Stomach (tissue), 4 donors: ENCODE data around the gene FAM89B.

Experiments used
- CTCF ChIP-seq, 7 experiments: fragments of 450-650 bp in 4 of 7; fragments of 200-600 bp in 3 of 7; sonication (generic) in 3 of 7; IDR thresholded peaks; one replicate each; pipeline ENCODE4 v1.5.1; 2016 to 2019; ENCODE audit warnings: antibody characterized with exemption in 7 of 7, control low read depth in 2 of 7, mild to moderate bottlenecking in 1 of 7
- EP300 ChIP-seq: sonication (generic); formaldehyde crosslinking; IDR thresholded peaks from one replicate; pipeline ENCODE4 v1.6.1; 2017; ENCODE audit warnings: antibody characterized with exemption
- POLR2A ChIP-seq, 4 donors: fragments of 450-650 bp; IDR thresholded peaks; one replicate each; pipeline ENCODE4 v1.6.1; 2016; ENCODE audit warnings: antibody characterized with exemption in 4 of 4, control low read depth in 2 of 4, mild to moderate bottlenecking in 1 of 4, moderate library complexity in 1 of 4
- POLR2AphosphoS5 ChIP-seq, 3 donors: sonication (generic); formaldehyde crosslinking; IDR thresholded peaks; one replicate each; pipeline ENCODE4 v1.6.1; 2016; ENCODE audit warnings: antibody characterized with exemption in 3 of 3

GRCh38 chr11:65562020-65562419, 10.3 kb upstream of the FAM89B start:
- TF ChIP-seq CTCF (IDR thresholded peaks at IDR 0.05) (no peak), POLR2A (IDR thresholded peaks at IDR 0.05) (no peak), POLR2AphosphoS5 (IDR thresholded peaks at IDR 0.05) (no peak), EP300 (no peak)
